Activated naive CD4-positive, alpha-beta T cell treated with anti-CD3 and anti-CD28 coated beads, Interleukin-2, amount 10 ng/mL, durations not matched to agents 7 days and 5 days (primary cell): Measurements from ENCODE around the gene CYTL1.

Experiments
- CTCF ChIA-PET: fragments of 350-600 bp; sonication (Branson Sonifier 250); formaldehyde crosslinking; loops from one replicate; lab custom pipeline; 2021; ENCODE audit warnings: antibody characterized with exemption; lab: Charles Lee
- DNase-seq: peaks from one replicate; pipeline ENCODE4 v3.0.0-alpha.2; 2020
- H3K27ac Mint-ChIP-seq: one replicate; pipeline ENCODE4 v1.8.0; 2021; ENCODE audit warnings: mild to moderate bottlenecking, moderate library complexity, mixed read lengths
- H3K27me3 Mint-ChIP-seq: one replicate; pipeline ENCODE4 v1.8.0; 2021; ENCODE audit warnings: mild to moderate bottlenecking, mixed read lengths
- H3K36me3 Mint-ChIP-seq: one replicate; pipeline ENCODE4 v1.8.0; 2021; ENCODE audit warnings: mixed read lengths
- H3K4me1 Mint-ChIP-seq: one replicate; pipeline ENCODE4 v1.8.0; 2021; ENCODE audit warnings: mixed read lengths
- H3K4me3 Mint-ChIP-seq: one replicate; pipeline ENCODE4 v1.8.0; 2021; ENCODE audit warnings: mild to moderate bottlenecking, moderate library complexity, mixed read lengths
- H3K9me3 Mint-ChIP-seq: one replicate; pipeline ENCODE4 v1.8.0; 2021; ENCODE audit warnings: mixed read lengths

The CYTL1 gene

DNA sequence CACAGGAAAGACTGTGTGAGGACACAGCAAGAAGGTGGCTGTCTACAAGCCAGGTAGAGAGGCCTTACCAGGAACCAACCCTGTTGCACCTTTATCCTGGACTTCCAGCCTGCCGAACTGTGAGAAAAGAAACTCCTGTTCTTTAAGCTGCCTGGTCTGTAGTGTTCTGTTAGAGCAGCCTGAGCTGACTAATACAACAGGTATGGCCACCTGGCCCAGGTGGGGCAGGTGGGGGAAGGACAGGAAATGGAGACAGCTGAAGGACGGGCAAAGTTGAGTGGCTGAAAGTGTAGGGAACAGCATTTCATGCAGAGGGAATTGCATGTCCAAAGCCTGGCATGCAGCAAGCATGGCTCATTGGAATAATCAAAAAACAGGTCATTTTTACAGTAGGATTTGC lies 35.1 kb downstream of the CYTL1 start:
- no peak for DNase-seq
- Mint-ChIP-seq H3K9me3 (no peaks in the 10 kb centered on the region), H3K27me3 (no peaks in the 10 kb centered on the region), H3K4me1 (no peaks in the 10 kb centered on the region), H3K27ac (no peak overlapping the region), H3K4me3 (no peak overlapping the region), H3K36me3 (no peaks in the 10 kb centered on the region)
- CTCF ChIA-PET = no interaction called here

GRCh38 chr4:4981827-4982226 lies 37.4 kb downstream of the CYTL1 start:
- no peaks in the 10 kb centered on the region for H3K9me3 Mint-ChIP-seq
- no peaks in the 10 kb centered on the region for H3K4me1 Mint-ChIP-seq
- H3K27ac Mint-ChIP-seq = no peak overlapping the region
- H3K27me3 Mint-ChIP-seq = no peaks in the 10 kb centered on the region
- no peak for DNase-seq
- H3K4me3 Mint-ChIP-seq = no peak overlapping the region
- no peaks in the 10 kb centered on the region for H3K36me3 Mint-ChIP-seq
- CTCF ChIA-PET = no interaction called here

DNA sequence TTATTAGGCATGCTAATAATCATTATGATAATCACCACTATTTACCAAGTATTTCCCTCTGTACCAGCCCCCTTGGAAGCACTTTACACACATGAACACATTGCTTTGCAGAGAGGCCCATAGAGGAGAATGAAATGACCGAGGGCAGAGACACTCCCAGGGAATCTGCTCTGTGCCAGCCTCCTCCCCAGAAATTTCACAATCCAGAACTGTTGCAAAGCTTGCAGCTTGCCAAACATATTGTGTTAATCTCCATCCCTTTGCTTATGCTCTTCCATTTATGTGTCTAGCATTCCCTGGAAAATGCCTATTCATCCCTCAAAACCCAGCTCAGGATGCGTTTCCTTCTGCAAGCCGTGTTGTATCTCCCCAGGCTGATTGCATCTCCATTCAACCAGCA lies 37.8 kb downstream of the CYTL1 start:
- DNase-seq = no peak

DNA sequence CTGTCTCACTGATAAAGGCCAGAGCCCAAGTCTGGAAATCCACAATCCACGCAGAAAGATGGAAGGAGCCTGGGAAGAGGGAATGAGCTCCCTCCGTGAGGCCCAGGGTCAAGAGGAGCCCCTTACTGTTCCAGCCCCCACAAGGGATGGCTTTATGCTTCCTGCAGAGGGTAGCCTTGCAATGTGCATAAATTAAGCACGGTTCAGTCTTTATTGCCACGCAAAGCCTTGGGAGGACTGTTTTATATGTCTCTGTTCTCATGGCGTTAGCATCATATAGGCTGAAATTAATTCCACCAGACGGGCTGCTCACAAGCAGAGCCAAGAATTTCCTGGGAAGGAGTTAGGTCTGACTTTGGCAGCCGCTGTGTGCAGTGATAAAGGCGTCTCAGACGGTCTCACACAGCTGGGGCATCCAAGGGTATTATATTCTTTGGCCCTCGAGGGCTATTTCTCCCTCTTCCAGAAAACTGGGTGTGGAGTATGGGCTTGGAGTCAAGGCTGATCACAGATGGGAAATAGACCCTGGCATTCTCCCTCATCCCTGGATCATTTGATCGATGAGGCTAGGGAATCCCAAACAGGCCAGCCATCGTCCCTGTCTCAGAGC lies 38.5 kb downstream of the CYTL1 start:
- CTCF ChIA-PET = no interaction called here
- DNase-seq = no peak
- Mint-ChIP-seq H3K27ac (no peak overlapping the region), H3K4me3 (no peak overlapping the region), H3K36me3 (no peaks in the 10 kb centered on the region), H3K9me3 (peaks cover 1% of the 10 kb centered on the region), H3K4me1 (no peaks in the 10 kb centered on the region), H3K27me3 (no peaks in the 10 kb centered on the region)

More for the DNA sequence above, 37.8 kb downstream of the CYTL1 start:
- Mint-ChIP-seq H3K27ac (no peak overlapping the region), H3K4me3 (no peak overlapping the region), H3K27me3 (no peaks in the 10 kb centered on the region), H3K4me1 (no peaks in the 10 kb centered on the region), H3K36me3 (no peaks in the 10 kb centered on the region), H3K9me3 (no peaks in the 10 kb centered on the region)
- CTCF ChIA-PET = no interaction called here

GRCh38 chr4:4979971-4980370 lies 39.3 kb downstream of the CYTL1 start:
- Mint-ChIP-seq H3K4me1 (no peaks in the 10 kb centered on the region), H3K36me3 (no peaks in the 10 kb centered on the region), H3K27me3 (no peaks in the 10 kb centered on the region), H3K27ac (no peak overlapping the region), H3K4me3 (no peak overlapping the region), H3K9me3 (peaks cover 8% of the 10 kb centered on the region)
- no peak for DNase-seq
- CTCF ChIA-PET = no interaction called here

DNA sequence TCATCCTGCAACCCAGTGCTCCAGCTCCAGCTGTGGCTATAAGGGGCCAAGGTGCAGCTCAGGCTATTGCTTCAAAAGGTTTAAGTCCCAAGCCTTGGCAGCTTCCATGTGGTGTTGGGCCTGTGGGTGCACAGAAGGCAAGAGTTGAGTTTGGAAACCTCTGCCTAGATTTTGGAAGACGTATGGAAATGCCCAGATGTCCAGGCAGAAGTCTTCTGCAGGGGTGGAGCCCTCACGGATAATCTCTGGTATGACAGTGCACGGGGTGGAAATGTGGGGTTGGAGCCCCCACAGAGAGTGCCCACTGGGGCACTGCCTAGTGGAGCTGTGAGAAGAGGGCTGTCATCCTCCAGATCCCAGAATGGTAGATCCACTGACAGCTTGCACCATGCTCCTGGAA lies 44.5 kb downstream of the CYTL1 start:
- Mint-ChIP-seq H3K4me1 (no peaks in the 10 kb centered on the region), H3K27me3 (no peaks in the 10 kb centered on the region), H3K9me3 (peaks cover 21% of the 10 kb centered on the region), H3K4me3 (no peak overlapping the region), H3K36me3 (no peaks in the 10 kb centered on the region), H3K27ac (no peak overlapping the region)
- no peak for DNase-seq
- CTCF ChIA-PET = no interaction called here

- CTCF ChIA-PET = no interaction called here
- Mint-ChIP-seq H3K27me3 (no peaks in the 10 kb centered on the region), H3K27ac (no peak overlapping the region), H3K4me3 (no peak overlapping the region), H3K36me3 (no peaks in the 10 kb centered on the region), H3K4me1 (no peaks in the 10 kb centered on the region), H3K9me3 (peaks cover 21% of the 10 kb centered on the region)
- no peak for DNase-seq
Observed at GRCh38 chr4:4971796-4972195, 47.5 kb downstream of the CYTL1 start.

DNA sequence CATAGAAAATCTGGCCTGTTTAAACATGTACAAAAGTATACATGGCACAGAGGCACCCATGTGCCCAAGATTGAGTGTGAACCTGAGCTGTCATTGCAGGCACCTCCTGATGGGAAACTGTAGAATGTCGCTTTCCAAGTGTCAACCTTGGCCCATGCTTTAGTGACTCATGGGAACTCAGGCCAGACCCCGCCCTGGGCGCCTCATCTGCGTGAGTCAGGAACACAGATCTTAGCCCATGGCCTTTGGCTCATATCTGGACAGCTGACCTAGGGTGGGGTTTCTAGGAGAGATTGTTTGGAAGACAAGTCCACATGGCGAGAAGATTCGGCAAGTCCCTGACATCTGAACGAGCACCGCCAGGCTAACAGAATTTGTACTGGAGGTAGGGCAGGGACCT lies 50.0 kb downstream of the CYTL1 start:
- peaks cover 7% of the 10 kb centered on the region for H3K9me3 Mint-ChIP-seq
- H3K27me3 Mint-ChIP-seq = no peaks in the 10 kb centered on the region
- no peaks in the 10 kb centered on the region for H3K4me1 Mint-ChIP-seq
- H3K36me3 Mint-ChIP-seq = no peaks in the 10 kb centered on the region
- H3K4me3 Mint-ChIP-seq = no peak overlapping the region
- CTCF ChIA-PET = no interaction called here
- no peak overlapping the region for H3K27ac Mint-ChIP-seq
- no peak for DNase-seq

DNA sequence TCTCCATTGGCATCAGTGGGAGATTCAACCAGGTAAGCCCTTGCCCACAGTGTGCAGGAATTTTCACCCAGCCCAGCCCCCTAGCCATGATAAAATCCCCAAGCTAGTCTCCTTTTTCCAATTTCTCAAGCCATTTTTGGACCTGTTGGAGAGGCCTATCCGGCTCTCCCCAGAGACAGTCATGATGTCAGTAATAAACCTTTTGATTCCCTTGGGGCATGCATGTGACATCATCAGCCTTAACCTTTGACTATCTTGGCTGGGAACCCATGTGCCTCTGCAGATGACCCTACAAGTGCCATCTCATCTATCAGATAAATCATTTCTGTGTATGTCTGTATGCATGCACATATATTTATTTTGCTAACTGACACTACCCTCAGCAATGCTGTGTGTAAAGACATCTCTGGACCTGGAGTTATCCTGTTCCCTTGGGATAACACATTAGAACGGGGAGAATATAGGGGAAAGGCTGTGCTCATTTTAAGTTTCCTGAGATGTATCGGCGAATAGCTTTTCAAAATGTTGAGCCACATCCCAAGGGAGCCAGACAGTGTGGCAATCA lies 51.0 kb downstream of the CYTL1 start:
- H3K27ac Mint-ChIP-seq = no peak overlapping the region
- no peaks in the 10 kb centered on the region for H3K4me1 Mint-ChIP-seq
- H3K4me3 Mint-ChIP-seq = no peak overlapping the region
- CTCF ChIA-PET = no interaction called here
- H3K27me3 Mint-ChIP-seq = no peaks in the 10 kb centered on the region
- no peak for DNase-seq
- H3K9me3 Mint-ChIP-seq = peaks cover 8% of the 10 kb centered on the region
- H3K36me3 Mint-ChIP-seq = no peaks in the 10 kb centered on the region
